ENCODE results near the gene SEMA6B.

Gene SEMA6B

GRCh38 chr19:4525563-4526002 lies 33.9 kb downstream of the SEMA6B start:
- no peak for DNase-seq

- DNase-seq, result peak; percentile 71 to 87 (median 79)
Measured at GRCh38 chr19:4524808-4525562, 34.5 kb downstream of the SEMA6B start.

GRCh38 chr19:4523306-4524110 lies 36.0 kb downstream of the SEMA6B start:
- DNase-seq, result peak; percentile 71 to 91 (median 77)

GRCh38 chr19:4522291-4523002 lies 37.0 kb downstream of the SEMA6B start:
- DNase-seq, result no peak

- no peak for DNase-seq
Measured at GRCh38 chr19:4521888-4522242, 37.6 kb downstream of the SEMA6B start.

- DNase-seq, result no peak
Measured at GRCh38 chr19:4521170-4521887, 38.2 kb downstream of the SEMA6B start.

- DNase-seq, result no peak
Measured at GRCh38 chr19:4519521-4520277, 39.8 kb downstream of the SEMA6B start.

GRCh38 chr19:4519172-4519496 lies 40.4 kb downstream of the SEMA6B start:
- no peak for DNase-seq

- no peak for DNase-seq
Measured at GRCh38 chr19:4518345-4519171, 40.9 kb downstream of the SEMA6B start, which contains the start of gene PLIN4. PLIN4 (minus strand) TSS chr19:4518486; CDS start chr19:4518272, 214 bp downstream.

- no peak for DNase-seq
Measured at GRCh38 chr19:4517451-4518057, 41.9 kb downstream of the SEMA6B start.

- no peak for DNase-seq
Measured at GRCh38 chr19:4516939-4517300, 42.6 kb downstream of the SEMA6B start.

GRCh38 chr19:4516199-4516938 lies 43.1 kb downstream of the SEMA6B start:
- no peak for DNase-seq

- no peak for DNase-seq
Measured at GRCh38 chr19:4515732-4516131, 43.8 kb downstream of the SEMA6B start.

GRCh38 chr19:4513248-4513647 lies 46.2 kb downstream of the SEMA6B start:
- DNase-seq, result no peak

- no peak for DNase-seq
Measured at GRCh38 chr19:4512070-4512469, 47.4 kb downstream of the SEMA6B start.

- no peak for DNase-seq
Measured at GRCh38 chr19:4511300-4512054, 48.0 kb downstream of the SEMA6B start.

GRCh38 chr19:4510435-4511255 lies 48.8 kb downstream of the SEMA6B start:
- no peak for DNase-seq

GRCh38 chr19:4508698-4509097 lies 50.8 kb downstream of the SEMA6B start:
- no peak for DNase-seq
